LNCAP (cell line): ENCODE measurements around the gene CCDC60.

Experiments
- CTCF ChIP-seq: fragments of 450-650 bp; IDR thresholded peaks from 2 replicates; pipeline ENCODE4 v1.5.1; 2017; ENCODE audit warnings: mild to moderate bottlenecking

CCDC60 gene

DNA sequence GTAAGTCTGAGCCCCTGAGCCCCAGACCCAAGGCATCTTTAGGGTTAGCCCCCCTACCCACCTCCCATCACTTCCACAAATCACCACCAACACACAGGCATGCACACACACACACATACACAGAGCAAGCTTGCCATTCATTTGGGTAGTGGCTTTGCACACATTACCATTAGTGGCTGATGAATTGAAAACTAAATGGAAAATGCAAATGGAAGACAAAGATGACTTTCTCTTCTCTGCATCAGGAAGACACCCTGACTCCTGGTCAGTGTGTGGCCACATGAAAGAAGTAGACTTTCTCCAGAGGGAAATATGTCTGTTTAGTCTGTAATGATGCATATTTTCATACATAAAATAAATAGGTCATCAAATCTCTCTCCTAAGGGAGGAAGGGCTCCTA lies 55.2 kb downstream of the CCDC60 start:
- TF ChIP-seq CTCF, result no peak

DNA sequence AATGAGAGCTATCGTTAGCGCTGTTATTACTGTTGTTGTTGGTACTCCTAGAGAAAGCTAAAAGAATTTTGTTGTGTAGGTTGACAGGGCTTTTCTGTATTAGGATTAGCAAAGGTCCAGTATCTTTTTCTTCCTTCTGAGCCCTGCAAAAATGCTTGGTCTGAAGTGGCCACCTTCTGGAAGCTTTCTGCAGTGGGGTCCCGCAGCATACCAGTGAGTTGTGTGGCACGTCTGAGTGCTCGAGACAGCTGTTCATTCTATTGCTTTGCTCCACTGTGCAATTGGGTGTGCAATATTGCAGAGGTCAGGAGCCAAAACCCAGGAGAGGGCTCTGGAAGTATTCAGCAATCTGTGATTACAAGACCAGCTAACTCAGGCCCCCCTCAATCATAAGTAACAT lies 57.1 kb downstream of the CCDC60 start:
- no peak for TF ChIP-seq CTCF

DNA sequence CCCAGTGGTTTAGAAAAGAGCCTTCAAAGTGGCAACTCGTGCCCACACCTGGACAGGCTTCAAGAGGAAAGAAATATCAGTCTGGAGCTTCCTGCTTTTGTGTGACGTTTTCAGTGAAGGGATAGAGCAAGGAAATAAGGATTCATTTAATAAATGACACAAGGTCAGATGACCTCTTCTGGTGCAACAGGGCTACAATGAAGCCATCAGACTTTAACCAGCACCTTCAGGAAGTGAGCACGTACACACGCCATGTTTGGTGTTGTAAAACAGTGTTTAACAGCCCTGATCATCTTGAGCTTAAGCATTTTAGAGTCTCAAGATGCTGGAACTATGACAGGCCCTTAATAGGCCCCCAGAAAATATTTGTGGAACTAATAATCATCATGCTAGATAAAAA lies 59.1 kb downstream of the CCDC60 start:
- no peak for TF ChIP-seq CTCF

DNA sequence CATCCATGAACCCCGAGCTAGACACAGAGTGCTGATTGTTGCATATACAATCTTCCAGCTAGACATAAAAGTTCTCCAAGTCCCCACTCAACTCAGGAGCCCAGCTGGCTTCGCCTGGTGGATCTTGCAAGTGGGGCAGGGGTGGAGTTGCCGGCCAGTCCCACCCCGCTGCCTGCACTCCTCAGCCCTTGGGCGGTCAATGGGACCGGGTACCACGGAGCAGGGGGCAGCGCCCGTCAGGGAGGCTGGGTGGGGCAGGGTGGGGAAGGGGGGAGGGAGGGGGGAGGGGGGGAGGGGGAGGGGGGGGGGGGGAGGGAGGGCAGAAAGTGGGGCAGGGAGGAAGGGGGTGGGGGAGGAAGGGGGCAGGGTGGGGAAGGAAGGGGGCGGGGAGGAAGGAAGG lies 63.0 kb downstream of the CCDC60 start:
- no peak for TF ChIP-seq CTCF

GRCh38 chr12:119398190-119398589 lies 63.7 kb downstream of the CCDC60 start:
- TF ChIP-seq CTCF, result no peak

DNA sequence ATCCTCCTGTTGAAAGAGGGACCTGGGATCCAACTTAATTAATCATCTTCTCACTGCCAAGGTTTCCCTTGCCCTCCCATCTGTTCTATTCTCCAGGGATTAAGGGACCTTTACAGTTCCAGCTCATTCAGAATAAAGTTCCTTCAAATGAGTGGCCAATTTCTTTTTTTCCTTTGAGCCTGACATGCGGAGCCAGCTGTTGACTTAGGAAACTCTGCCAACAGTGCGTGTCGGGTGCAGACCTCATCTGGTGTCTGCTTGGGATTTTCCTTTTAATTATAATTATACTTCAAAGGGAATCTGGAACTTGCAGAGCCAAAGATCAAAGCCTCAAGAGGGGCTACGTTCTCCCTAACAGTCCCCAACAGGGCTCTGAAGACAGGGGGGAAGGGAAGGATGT lies 64.8 kb downstream of the CCDC60 start:
- TF ChIP-seq CTCF, result no peak

GRCh38 chr12:119406308-119406707 lies 71.8 kb downstream of the CCDC60 start:
- TF ChIP-seq CTCF, result no peak

GRCh38 chr12:119406811-119407210 lies 72.3 kb downstream of the CCDC60 start:
- no peak for TF ChIP-seq CTCF
